HepG2 (cell line): ENCODE measurements around the gene DNMT3A. TPM values are rescaled to one million over a fixed set of nuclear protein-coding genes. Genes with fewer than 3 reads are reported as not detected.

Experiments
- ATAC-seq: fragments of 200-7000 bp; cut with Tn5 transposase; 3 replicates; pipeline ENCODE4 v1.9.1; 2020; ENCODE audit warnings: mild to moderate bottlenecking, moderate library complexity
- BruUV-seq: library from RNA; stranded (reverse); fragments of 400-500 nt; replicated peaks from 2 replicates; lab custom pipeline; 2021; lab: Mats Ljungman, UMichigan
- CTCF ChIA-PET: fragments of 300-600 bp; formaldehyde crosslinking; extraction: SDS; loops from one replicate; lab custom pipeline; 2021; ENCODE audit warnings: low total read pairs, inconsistent platforms, low intra/inter-chr PET ratio; lab: Yijun Ruan, JAX
- POLR2A ChIA-PET: fragments of 350-600 bp; sonication (Branson Sonifier 250); formaldehyde crosslinking; loops from one replicate; lab custom pipeline; 2020; ENCODE audit warnings: antibody characterized with exemption, inconsistent platforms; lab: Yijun Ruan, JAX
- DNase-seq: peaks from one replicate; pipeline ENCODE4 v3.0.0-alpha.2; 2015; ENCODE audit warnings: low spot score
- FAIRE-seq: peaks from 3 replicates; lab custom pipeline; 2011; peaks lifted over from hg19 to GRCh38; lab: Jason Lieb, UNC
- H2AFZ ChIP-seq: one replicate; pipeline ENCODE4 v1.6.1; 2011; ENCODE audit warnings: low read length, inconsistent platforms
- H3K27ac ChIP-seq: fragments of 300-600 bp; 3 replicates; pipeline ENCODE4 v1.8.0; 2011; ENCODE audit warnings: mixed run types, mild to moderate bottlenecking, mixed read lengths, low read length, inconsistent platforms; ENCODE audit not compliant: insufficient read depth; ENCODE audit errors: extremely low read length
- H3K27me3 ChIP-seq, 2 experiments: fragments of 200-600 bp in 1 of 2; 2 replicates in 1 of 2; 3 replicates in 1 of 2; pipeline versions ENCODE4 v1.6.0 to v1.8.0; 2011; ENCODE audit warnings: low read length in 2 of 2, mild to moderate bottlenecking in 2 of 2, moderate library complexity in 2 of 2, inconsistent platforms in 1 of 2; ENCODE audit not compliant: insufficient read depth in 2 of 2, control insufficient read depth in 1 of 2
- H3K36me3 ChIP-seq, 2 experiments: fragments of 200-600 bp in 1 of 2; replicated peaks in 1 of 2; 2 replicates in 1 of 2; 3 replicates in 1 of 2; pipeline versions ENCODE4 v1.5.1 to v1.8.0; 2011; ENCODE audit warnings: low read length in 2 of 2, inconsistent platforms in 1 of 2; ENCODE audit not compliant: insufficient read depth in 2 of 2, control insufficient read depth in 1 of 2
- H3K4me1 ChIP-seq: 2 replicates; pipeline ENCODE4 v1.5.1; 2012; ENCODE audit warnings: low read length, inconsistent platforms; ENCODE audit not compliant: insufficient read depth
- H3K4me2 ChIP-seq: 2 replicates; pipeline ENCODE4 v1.6.0; 2011; ENCODE audit warnings: low read depth, low read length, inconsistent platforms
- H3K4me3 ChIP-seq, 3 experiments: fragments of 200-600 bp in 1 of 3; sonication (generic), shearing (Covaris generic) in 1 of 3; replicated peaks in 1 of 3; 2 replicates each; pipeline ENCODE4 v1.5.1; 2011 to 2016; ENCODE audit warnings: low read length in 3 of 3, inconsistent platforms in 2 of 3, low read depth in 2 of 3, mild to moderate bottlenecking in 2 of 3, control low read depth in 1 of 3, mixed read lengths in 1 of 3; ENCODE audit not compliant: insufficient read depth in 1 of 3
- H3K79me2 ChIP-seq: one replicate; pipeline ENCODE4 v1.6.1; 2011; ENCODE audit warnings: low read length, inconsistent platforms; ENCODE audit not compliant: insufficient read depth
- H3K9ac ChIP-seq: 2 replicates; pipeline ENCODE4 v1.6.0; 2011; ENCODE audit warnings: mild to moderate bottlenecking, low read depth, low read length, inconsistent platforms; ENCODE audit not compliant: insufficient read depth
- H3K9me3 ChIP-seq: 2 replicates; pipeline ENCODE4 v1.5.1; 2012; ENCODE audit warnings: mild to moderate bottlenecking, low read length
- H4K20me1 ChIP-seq: 2 replicates; pipeline ENCODE4 v1.6.0; 2011; ENCODE audit warnings: inconsistent platforms, mild to moderate bottlenecking, low read length, moderate library complexity; ENCODE audit not compliant: insufficient read depth
- FOSL2 ChIP-seq: sonication (generic); formaldehyde crosslinking; IDR thresholded peaks from 2 replicates; pipeline ENCODE4 v1.4.0; 2020; ENCODE audit warnings: missing genetic modification reagents
- MIER2 ChIP-seq: IDR thresholded peaks from 2 replicates; pipeline ENCODE4 v1.6.1; 2016; ENCODE audit warnings: missing biosample characterization, missing genetic modification reagents
- NFKB2 ChIP-seq: sonication (generic); formaldehyde crosslinking; IDR thresholded peaks from 2 replicates; pipeline ENCODE4 v1.4.0; 2020; ENCODE audit warnings: missing genetic modification reagents, borderline replicate concordance
- RFX5 ChIP-seq: IDR thresholded peaks from 2 replicates; pipeline ENCODE4 v1.6.1; 2011; ENCODE audit warnings: low read depth, low read length, improper control_type of control experiment
- SATB2 ChIP-seq: sonication (generic); formaldehyde crosslinking; IDR thresholded peaks from 2 replicates; pipeline ENCODE4 v1.5.0; 2020; ENCODE audit warnings: missing genetic modification reagents
- ZNF768 ChIP-seq: sonication (generic); formaldehyde crosslinking; IDR thresholded peaks from 2 replicates; pipeline ENCODE4 v1.4.0; 2020; ENCODE audit warnings: missing genetic modification reagents
- WGBS: methylation state at CpG from one replicate; pipeline ENCODE4 v1.1.6; 2017; ENCODE audit warnings: low lambda C conversion rate; 5-methylcytosine and 5-hydroxymethylcytosine counted together
- in situ Hi-C: cut with HindIII; loops from 2 replicates; pipeline ENCODE4 v1.10.0; 2017; ENCODE audit warnings: low pct_unique_long_range_greater_than_20kb; ENCODE audit not compliant: extremely low pct_ligation_motif_present
- intact Hi-C: fragments of 100-400 bp; cut with micrococcal nuclease; formaldehyde crosslinking; loops from one replicate; pipeline ENCODE4 v1.10.0; 2022; ENCODE audit not compliant: unreplicated experiment
- polyA plus RNA-seq, 8 experiments: library from polyadenylated mRNA; depleted of rRNA in 3 of 8; stranded (reverse) in 7 of 8; unstranded in 1 of 8; fragments of >200 nt; fragmentation: Illumina TruSeq in 4 of 8; extraction: Trizol in 4 of 8; gene quantifications; 2 replicates each; pipeline versions ENCODE4 v1.2.1 to v1.2.3, GENCODE V29; 2011 to 2016; ENCODE audit warnings: low read depth in 4 of 8, missing spikeins in 1 of 8, mixed read lengths in 1 of 8; ENCODE audit not compliant: insufficient read depth in 1 of 8
- total RNA-seq, 5 experiments: library from RNA; depleted of rRNA; stranded (reverse); fragments of >200 nt; fragmentation: Illumina TruSeq; extraction: Trizol; gene quantifications; 2 replicates each; pipeline ENCODE4 v1.2.3, GENCODE V29; 2016; ENCODE audit warnings: low read depth in 1 of 5
- TF ChIP-seq, protein P1 (sequence below), 2 experiments: IDR thresholded peaks; 2 replicates each; pipeline ENCODE4 v1.6.1; 2011 to 2012; ENCODE audit warnings: low read length in 2 of 2, borderline replicate concordance in 1 of 2, low read depth in 1 of 2, mild to moderate bottlenecking in 1 of 2, moderate library complexity in 1 of 2

DNMT3A gene
- total and polyA plus RNA-seq, 2 of the 13 experiments (the other 11 are each of a cell fraction or from before 2014, with no cell fraction given), result 14.7 to 29.1 TPM

DNA sequence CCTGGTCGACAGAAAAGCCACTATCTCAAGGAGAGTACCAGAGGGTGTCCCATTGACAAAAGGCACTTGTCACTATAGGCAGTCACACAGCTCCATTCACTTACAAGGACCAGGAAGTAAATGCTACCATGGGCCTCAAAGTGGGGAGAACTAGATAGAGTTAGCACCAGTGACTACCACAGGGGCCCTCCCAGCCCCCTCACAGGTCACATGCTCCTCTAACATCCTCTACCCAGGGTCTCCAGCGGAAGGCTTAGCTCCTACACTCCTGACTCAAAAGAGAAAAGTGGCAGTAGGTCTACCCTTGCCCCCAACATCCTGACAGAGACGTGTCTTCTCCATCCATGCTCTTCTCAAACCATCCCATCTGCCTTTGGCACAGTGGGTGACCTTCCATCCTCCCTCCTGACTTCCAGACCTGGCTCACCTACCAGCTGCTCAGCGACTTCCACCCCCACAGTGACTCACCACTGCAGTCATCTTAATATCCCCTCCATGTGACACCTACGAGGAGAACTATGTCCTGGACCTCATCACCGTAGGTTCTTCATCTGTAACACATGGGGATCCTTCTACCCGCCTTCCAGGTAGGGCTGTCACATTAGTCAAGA is 5.6 kb upstream of the DNMT3A start:
- 11% methylated on average over 7 of the region's 7 CpGs for WGBS
- Histone ChIP-seq H3K79me2 (no peaks in the 10 kb centered on the region), H3K36me3 (no peaks in the 10 kb centered on the region), H2AFZ (no peak overlapping the region), H4K20me1 (no peaks in the 10 kb centered on the region), H3K4me1 (peaks cover 8% of the 10 kb centered on the region), H3K9me3 (no peaks in the 10 kb centered on the region), H3K27me3 (peaks cover 2 to 12% of the 10 kb centered on the region in 2 experiments; a peak in 2 of 5 replicates), H3K27ac (no peak overlapping the region), H3K4me3 (no peak overlapping the region), H3K4me2 (no peak overlapping the region), H3K9ac (no peak overlapping the region)
- in situ Hi-C loops (no loop called here), intact Hi-C loops (no loop called here)
- CTCF ChIA-PET, result no interaction called here
- ATAC-seq, result no peak
- TF ChIP-seq NFKB2 (CRISPR knock-in tag) (no peak), FOSL2 (peak; percentile 66)
- DNase-seq, result no peak
- no TSS peak for BruUV-seq
- POLR2A ChIA-PET, result no interaction called here
- no peak for FAIRE-seq

- ChIA-PET CTCF (interaction anchor here (1.2 to 2.1 kb wide), 4 partner anchors 19 to 179 kb away, joined by 4 to 15 read pairs (median 6); no protein-coding TSS in a partner anchor), POLR2A (interaction anchor here (0.6 to 1.3 kb wide), 3 partner anchors 15 to 32 kb away, joined by 3 to 7 read pairs (median 3); no protein-coding TSS in a partner anchor)
- Histone ChIP-seq H2AFZ (no peak overlapping the region), H3K4me3 (no peak overlapping the region; a peak in 1 of 6 replicates), H3K36me3 (no peaks in the 10 kb centered on the region), H3K79me2 (no peaks in the 10 kb centered on the region), H3K27me3 (peaks cover 0 to 26% of the 10 kb centered on the region in 2 experiments; a peak in 2 of 5 replicates), H3K9me3 (no peaks in the 10 kb centered on the region), H4K20me1 (no peaks in the 10 kb centered on the region; the same call in 1 of the 2 replicates), H3K9ac (no peak overlapping the region), H3K27ac (no peak overlapping the region), H3K4me1 (peaks cover 26% of the 10 kb centered on the region), H3K4me2 (no peak overlapping the region; the same call in 1 of the 2 replicates)
- no peak for DNase-seq
- FAIRE-seq, result no peak
- in situ Hi-C loops, result no loop called here
- BruUV-seq, result no TSS peak
- no peak for ATAC-seq
- 74% methylated on average over 21 of the region's 21 CpGs for WGBS
- intact Hi-C loops, result no loop called here
- TF ChIP-seq SATB2 (CRISPR knock-in tag) (no peak), ZNF768 (peak; percentile 49; the same call in 1 of the 2 replicates), RFX5 (no peak), MIER2 (CRISPR knock-in tag) (peak; percentile 50; the same call in 1 of the 2 replicates)
- TF ChIP-seq, protein P1, sequence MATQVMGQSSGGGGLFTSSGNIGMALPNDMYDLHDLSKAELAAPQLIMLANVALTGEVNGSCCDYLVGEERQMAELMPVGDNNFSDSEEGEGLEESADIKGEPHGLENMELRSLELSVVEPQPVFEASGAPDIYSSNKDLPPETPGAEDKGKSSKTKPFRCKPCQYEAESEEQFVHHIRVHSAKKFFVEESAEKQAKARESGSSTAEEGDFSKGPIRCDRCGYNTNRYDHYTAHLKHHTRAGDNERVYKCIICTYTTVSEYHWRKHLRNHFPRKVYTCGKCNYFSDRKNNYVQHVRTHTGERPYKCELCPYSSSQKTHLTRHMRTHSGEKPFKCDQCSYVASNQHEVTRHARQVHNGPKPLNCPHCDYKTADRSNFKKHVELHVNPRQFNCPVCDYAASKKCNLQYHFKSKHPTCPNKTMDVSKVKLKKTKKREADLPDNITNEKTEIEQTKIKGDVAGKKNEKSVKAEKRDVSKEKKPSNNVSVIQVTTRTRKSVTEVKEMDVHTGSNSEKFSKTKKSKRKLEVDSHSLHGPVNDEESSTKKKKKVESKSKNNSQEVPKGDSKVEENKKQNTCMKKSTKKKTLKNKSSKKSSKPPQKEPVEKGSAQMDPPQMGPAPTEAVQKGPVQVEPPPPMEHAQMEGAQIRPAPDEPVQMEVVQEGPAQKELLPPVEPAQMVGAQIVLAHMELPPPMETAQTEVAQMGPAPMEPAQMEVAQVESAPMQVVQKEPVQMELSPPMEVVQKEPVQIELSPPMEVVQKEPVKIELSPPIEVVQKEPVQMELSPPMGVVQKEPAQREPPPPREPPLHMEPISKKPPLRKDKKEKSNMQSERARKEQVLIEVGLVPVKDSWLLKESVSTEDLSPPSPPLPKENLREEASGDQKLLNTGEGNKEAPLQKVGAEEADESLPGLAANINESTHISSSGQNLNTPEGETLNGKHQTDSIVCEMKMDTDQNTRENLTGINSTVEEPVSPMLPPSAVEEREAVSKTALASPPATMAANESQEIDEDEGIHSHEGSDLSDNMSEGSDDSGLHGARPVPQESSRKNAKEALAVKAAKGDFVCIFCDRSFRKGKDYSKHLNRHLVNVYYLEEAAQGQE (IDR thresholded peaks at IDR 0.05; ENCODE audit: borderline replicate concordance in 1 of 2, low read depth in 1 of 2, low read length in 2 of 2), result peak; percentile 33 to 86
These were observed 1.6 kb upstream of the DNMT3A start for GRCh38 chr2:25343187-25343825.
